Skeletal muscle tissue (tissue), 4 donors: ENCODE data around the gene ZNF426. TPM values are rescaled to one million over a fixed set of nuclear protein-coding genes. Genes with fewer than 3 reads are reported as not detected.
A peak's percentile ranks its signal among the peaks of the same experiment; 100 is the strongest.

Experiments used
- H3K27ac ChIP-seq: one replicate; pipeline ENCODE4 v1.7.0; 2013; ENCODE audit warnings: mild to moderate bottlenecking, low read depth, low read length, inconsistent platforms
- H3K27me3 ChIP-seq, 3 donors: one replicate each; pipeline ENCODE4 v1.7.0; 2013; ENCODE audit warnings: low read length in 3 of 3; ENCODE audit not compliant: control insufficient read depth in 3 of 3, insufficient read depth in 3 of 3
- H3K36me3 ChIP-seq, 3 donors: one replicate each; pipeline ENCODE4 v1.7.0; 2013; ENCODE audit warnings: low read length in 3 of 3; ENCODE audit not compliant: control insufficient read depth in 3 of 3, insufficient read depth in 3 of 3
- H3K4me1 ChIP-seq, 3 donors: one replicate each; pipeline ENCODE4 v1.7.0; 2013; ENCODE audit warnings: low read length in 3 of 3, mild to moderate bottlenecking in 3 of 3; ENCODE audit not compliant: control insufficient read depth in 3 of 3, insufficient read depth in 3 of 3
- H3K4me3 ChIP-seq, 3 donors: one replicate each; pipeline ENCODE4 v1.7.0; 2013; ENCODE audit warnings: low read length in 3 of 3
- H3K9ac ChIP-seq, 3 donors: one replicate each; pipeline ENCODE4 v1.7.0; 2013; ENCODE audit warnings: low read length in 3 of 3, mild to moderate bottlenecking in 3 of 3, moderate library complexity in 2 of 3, low read depth in 1 of 3
- H3K9me3 ChIP-seq, 3 donors: one replicate each; pipeline ENCODE4 v1.7.0; 2013; ENCODE audit warnings: low read length in 3 of 3; ENCODE audit not compliant: control insufficient read depth in 3 of 3
- total RNA-seq: library from RNA; depleted of rRNA; stranded (reverse); fragments of >200 nt; gene quantifications from one replicate; pipeline ENCODE4 v1.2.3, GENCODE V29; 2014
- donor health status: Osteomylitis.

Gene ZNF426
- total RNA-seq, 1 donor from 2014 or later: 20.4 TPM

DNA sequence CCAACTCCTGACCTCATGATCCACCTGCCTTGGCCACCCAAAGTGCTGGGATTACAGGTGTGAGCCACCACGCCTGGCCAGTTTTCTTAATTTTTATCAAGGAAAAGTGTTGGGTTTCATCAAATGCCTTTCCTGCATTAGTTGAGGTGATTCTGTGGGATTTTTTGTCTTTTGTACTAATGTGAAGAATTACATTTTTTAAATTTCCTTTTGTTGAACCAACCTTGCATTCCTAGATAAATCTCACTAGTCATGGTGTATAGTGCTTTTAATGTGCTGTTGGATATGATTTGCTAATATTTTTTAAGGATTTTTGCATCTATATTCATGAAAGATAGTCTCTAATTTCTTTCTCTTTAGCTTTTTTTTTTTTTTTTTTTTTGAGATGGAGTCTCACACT lies 37.6 kb downstream of the ZNF426 start:
- Histone ChIP-seq H3K27ac (no peak overlapping the region), H3K4me3 (no peak overlapping the region), H3K9me3 (peaks cover 8 to 10% (median 9%) of the 10 kb centered on the region in 3 donors), H3K27me3 (no peaks in the 10 kb centered on the region), H3K36me3 (no peaks in the 10 kb centered on the region), H3K9ac (no peak overlapping the region), H3K4me1 (no peaks in the 10 kb centered on the region)

DNA sequence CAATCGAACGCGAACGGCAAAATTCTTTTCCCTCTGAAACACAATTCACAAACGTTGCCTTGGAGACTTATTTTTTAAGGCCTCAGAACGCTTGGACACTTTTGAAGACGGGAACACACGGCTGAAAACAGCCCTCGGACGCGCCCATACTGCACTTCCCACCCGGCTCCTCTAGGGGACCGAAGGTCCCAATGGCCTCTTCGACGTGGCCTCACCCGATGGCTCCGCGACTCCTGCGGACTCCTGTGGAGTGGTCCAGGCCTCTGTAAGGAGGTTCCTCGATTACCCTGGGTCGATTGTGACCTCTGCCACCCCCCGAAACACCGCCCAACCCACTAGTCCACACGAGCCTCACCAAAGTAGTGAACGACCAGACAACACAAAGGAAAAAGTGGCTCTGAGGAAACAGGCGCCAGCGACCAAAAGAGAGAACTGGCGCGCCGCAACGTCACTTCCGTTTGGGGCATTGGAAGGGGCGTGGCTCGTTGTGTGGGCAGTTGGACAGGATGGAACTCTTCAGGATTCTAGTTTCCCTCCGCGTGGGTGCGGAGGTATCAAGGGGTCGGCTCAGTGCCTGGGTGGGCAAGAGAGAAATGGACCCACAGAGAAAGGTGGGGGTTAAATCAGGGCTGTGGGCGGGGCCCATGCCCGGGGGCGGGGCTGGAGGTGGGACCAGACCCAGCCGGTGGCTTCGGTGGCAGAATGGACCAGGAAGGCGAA lies 40.1 kb downstream of the ZNF426 start, which contains the start of gene ZNF560:
Gene ZNF560, minus strand, starts transcription at position 434 of the 720 bp plus-strand sequence. CDS start 23,303 bp downstream, outside the sequence.
- Histone ChIP-seq H3K4me1 (no peaks in the 10 kb centered on the region), H3K9ac (no peak within 1 kb of the TSS), H3K27ac (no peak within 1 kb of the TSS), H3K27me3 (no peaks in the 10 kb centered on the region), H3K4me3 (peak within 1 kb of the TSS in 1 of 3 donors; percentile 2), H3K36me3 (no peaks in the 10 kb centered on the region), H3K9me3 (peaks cover 6 to 12% (median 8%) of the 10 kb centered on the region in 3 donors)

DNA sequence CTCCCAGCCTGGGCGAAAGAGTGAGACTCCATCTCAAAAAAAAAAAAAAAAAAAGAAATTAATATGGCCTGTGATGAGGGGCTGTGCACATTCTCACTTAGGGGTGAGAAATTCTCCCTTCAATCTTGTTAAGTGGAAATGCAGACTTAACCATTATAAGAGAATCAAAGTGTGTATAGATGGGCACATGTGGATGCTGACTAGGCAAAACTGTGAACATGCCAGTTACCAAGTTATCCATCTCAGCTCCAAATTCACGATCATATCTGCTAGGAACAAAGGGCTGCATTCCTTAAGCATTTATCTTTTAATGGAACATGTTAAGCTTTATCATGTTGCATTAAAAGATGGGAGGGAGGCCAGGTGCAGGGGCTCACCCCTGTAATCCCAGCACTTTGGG lies 44.3 kb downstream of the ZNF426 start:
- Histone ChIP-seq H3K27ac (no peak overlapping the region), H3K27me3 (no peaks in the 10 kb centered on the region), H3K4me1 (no peaks in the 10 kb centered on the region), H3K4me3 (no peak overlapping the region), H3K9me3 (peaks cover 6 to 12% (median 7%) of the 10 kb centered on the region in 3 donors), H3K36me3 (no peaks in the 10 kb centered on the region), H3K9ac (no peak overlapping the region)

- H3K36me3 ChIP-seq: no peaks in the 10 kb centered on the region
- H3K27ac ChIP-seq: no peak overlapping the region
- H3K27me3 ChIP-seq: no peaks in the 10 kb centered on the region
- H3K9me3 ChIP-seq: peaks cover 0 to 18% (median 8%) of the 10 kb centered on the region in 3 donors
- H3K4me1 ChIP-seq: no peaks in the 10 kb centered on the region
- no peak overlapping the region for H3K9ac ChIP-seq
- no peak overlapping the region for H3K4me3 ChIP-seq
These were observed 51.4 kb downstream of the ZNF426 start for GRCh38 chr19:9487016-9487415.

DNA sequence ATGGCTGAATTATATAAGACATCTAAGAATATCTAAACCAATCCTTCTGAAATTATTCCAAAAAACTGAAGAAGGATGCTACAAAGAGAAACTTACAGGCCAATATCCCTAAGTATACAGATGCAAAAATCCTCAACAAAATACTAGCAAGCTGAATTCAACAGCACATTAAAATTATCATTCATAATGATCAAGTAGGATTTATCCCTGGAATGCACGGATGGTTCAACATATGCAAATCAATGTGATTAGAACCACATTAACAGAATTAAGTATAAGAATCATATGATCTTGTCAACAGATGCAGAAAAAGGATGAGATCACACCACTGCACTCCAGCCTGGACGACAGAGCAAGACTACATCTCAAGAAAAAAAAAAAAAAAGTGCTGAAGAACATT lies 53.3 kb downstream of the ZNF426 start:
- Histone ChIP-seq H3K4me1 (no peaks in the 10 kb centered on the region), H3K9ac (no peak overlapping the region), H3K36me3 (no peaks in the 10 kb centered on the region), H3K27ac (no peak overlapping the region), H3K27me3 (no peaks in the 10 kb centered on the region), H3K9me3 (peaks cover 0 to 18% (median 8%) of the 10 kb centered on the region in 3 donors), H3K4me3 (no peak overlapping the region)

- H3K9ac ChIP-seq: no peak overlapping the region
- no peak overlapping the region for H3K27ac ChIP-seq
- H3K9me3 ChIP-seq: peaks cover 5 to 7% (median 6%) of the 10 kb centered on the region in 3 donors
- H3K4me3 ChIP-seq: no peak overlapping the region
- H3K4me1 ChIP-seq: no peaks in the 10 kb centered on the region
- no peaks in the 10 kb centered on the region for H3K36me3 ChIP-seq
- no peaks in the 10 kb centered on the region for H3K27me3 ChIP-seq
These were observed 63.5 kb downstream of the ZNF426 start for GRCh38 chr19:9474975-9475374.

Other genes starting within 250 kb of the ZNF426 start
- 3.7 TPM for gene ZNF699, start 228.8 kb downstream of the ZNF426 start, total RNA-seq
- 12.5 TPM for gene ZNF559, start 214.5 kb downstream of the ZNF426 start, total RNA-seq
- 4.2 TPM for gene ZNF177, start 175.6 kb downstream of the ZNF426 start, total RNA-seq
- 14.1 TPM for gene ZNF266, start 103.1 kb downstream of the ZNF426 start, total RNA-seq
- gene ZNF560, start 40.0 kb downstream of the ZNF426 start, total RNA-seq: 0.52 TPM
- 26.6 TPM for gene ZNF121, start 45.9 kb upstream of the ZNF426 start, total RNA-seq
- 36.5 TPM for gene ZNF561, start 82.6 kb upstream of the ZNF426 start, total RNA-seq
- gene ZNF562, start 136.5 kb upstream of the ZNF426 start, total RNA-seq: 38.1 TPM
- 15.1 TPM for gene ZNF846, start 230.1 kb upstream of the ZNF426 start, total RNA-seq